GM12878 (cell line): ENCODE measurements around the gene MESD. TPM values are rescaled to one million over a fixed set of nuclear protein-coding genes. Genes with fewer than 3 reads are reported as not detected.

Experiments used
- ATAC-seq: fragments of 200-7000 bp; cut with Tn5 transposase; 3 replicates; pipeline ENCODE4 v1.9.1; 2020; ENCODE audit warnings: mild to moderate bottlenecking, moderate library complexity
- BruUV-seq: library from RNA; stranded (reverse); fragments of 400-500 nt; replicated peaks from 2 replicates; lab custom pipeline; 2021; lab: Mats Ljungman, UMichigan
- CTCF ChIA-PET: fragments of 300-600 bp; sonication (Branson Sonifier 250); formaldehyde crosslinking; extraction: SDS; loops from one replicate; lab custom pipeline; 2021; ENCODE audit warnings: inconsistent platforms; lab: Yijun Ruan, JAX
- POLR2A ChIA-PET: fragments of 350-600 bp; formaldehyde crosslinking; extraction: SDS; loops from one replicate; lab custom pipeline; 2021; ENCODE audit warnings: inconsistent platforms; lab: Charles Lee
- RAD21 ChIA-PET: fragments of 300-600 bp; sonication (Branson Sonifier 250); formaldehyde crosslinking; loops from one replicate; lab custom pipeline; 2023; ENCODE audit warnings: antibody characterized with exemption; ENCODE audit not compliant: unreplicated experiment; lab: Charles Lee
- SMC1A ChIA-PET: fragments of 300-600 bp; sonication (Branson Sonifier 250); formaldehyde crosslinking; loops from one replicate; lab custom pipeline; 2023; ENCODE audit not compliant: unreplicated experiment, uncharacterized antibody; lab: Charles Lee
- DNase-seq: peaks from one replicate; pipeline ENCODE4 v3.0.0-alpha.2; 2011; ENCODE audit warnings: low read depth, low spot score
- FAIRE-seq: peaks from 3 replicates; lab custom pipeline; 2011; peaks lifted over from hg19 to GRCh38; lab: Jason Lieb, UNC
- H2AFZ ChIP-seq: 2 replicates; pipeline ENCODE4 v1.6.0; 2011; ENCODE audit warnings: low read depth, low read length, control low read depth; ENCODE audit not compliant: control insufficient read depth
- H3K27ac ChIP-seq: 2 replicates; pipeline ENCODE4 v1.5.1; 2011; ENCODE audit warnings: control low read depth; ENCODE audit not compliant: control insufficient read depth, insufficient read depth
- H3K27me3 ChIP-seq, 2 experiments: replicated peaks in 1 of 2; 2 replicates each; pipeline versions ENCODE4 v1.6.0 to v1.6.1; 2011; ENCODE audit warnings: low read length in 1 of 2; ENCODE audit not compliant: control insufficient read depth in 2 of 2, insufficient read depth in 2 of 2
- H3K36me3 ChIP-seq, 2 experiments: 2 replicates each; pipeline ENCODE4 v1.5.1; 2011; ENCODE audit warnings: low read length in 1 of 2; ENCODE audit not compliant: control insufficient read depth in 2 of 2, insufficient read depth in 2 of 2
- H3K4me1 ChIP-seq: 2 replicates; pipeline ENCODE4 v1.6.1; 2011; ENCODE audit warnings: mild to moderate bottlenecking, low read length, moderate library complexity, mixed read lengths; ENCODE audit not compliant: control insufficient read depth, insufficient read depth
- H3K4me2 ChIP-seq: 2 replicates; pipeline ENCODE4 v1.6.0; 2011; ENCODE audit warnings: control low read depth; ENCODE audit not compliant: control insufficient read depth, insufficient read depth
- H3K4me3 ChIP-seq: fragments of 200-600 bp; sonication (generic); 2 replicates; pipeline ENCODE4 v1.5.1; 2016
- H3K79me2 ChIP-seq: 2 replicates; pipeline ENCODE4 v1.6.0; 2011; ENCODE audit warnings: low read length; ENCODE audit not compliant: control insufficient read depth, insufficient read depth
- H3K9ac ChIP-seq: 2 replicates; pipeline ENCODE4 v1.8.0; 2011; ENCODE audit warnings: low read length, control low read depth, mixed read lengths; ENCODE audit not compliant: control insufficient read depth, insufficient read depth
- H3K9me3 ChIP-seq: replicated peaks from 3 replicates; pipeline ENCODE4 v1.5.1; 2011; ENCODE audit warnings: mild to moderate bottlenecking, low read length; ENCODE audit not compliant: control insufficient read depth, insufficient read depth
- H4K20me1 ChIP-seq: 2 replicates; pipeline ENCODE4 v1.6.0; 2011; ENCODE audit not compliant: control insufficient read depth, insufficient read depth
- WGBS: methylation state at CpG from one replicate; pipeline ENCODE4 v1.1.6; 2016; ENCODE audit warnings: low lambda C conversion rate; ENCODE audit not compliant: insufficient replicate concordance, insufficient coverage; ENCODE audit errors: missing lambda C conversion rate; 5-methylcytosine and 5-hydroxymethylcytosine counted together
- in situ Hi-C: fragments of 300-500 bp; cut with MboI; formaldehyde crosslinking; loops from 9 replicates; pipeline ENCODE4 v1.14.3; 2018; ENCODE audit warnings: mixed read lengths
- intact Hi-C: fragments of 100-400 bp; cut with micrococcal nuclease; formaldehyde crosslinking; loops from one replicate; pipeline ENCODE4 v1.14.2; 2022; ENCODE audit not compliant: unreplicated experiment
- polyA plus RNA-seq, 11 experiments: library from polyadenylated mRNA; depleted of rRNA in 4 of 11; unstranded in 6 of 11; stranded (reverse) in 5 of 11; fragments of >200 nt; fragmentation: Nextera tagmentation in 4 of 11; fragmentation: Illumina TruSeq in 1 of 11; extraction: Ambion mirVana in 4 of 11; extraction: Trizol in 1 of 11; gene quantifications; 1 replicate in 1 of 11; 2 replicates in 10 of 11; pipeline versions ENCODE4 v1.2.1 to v1.2.3, GENCODE V29; 2011 to 2016; ENCODE audit warnings: inconsistent platforms in 2 of 11, missing spikeins in 2 of 11, low read depth in 1 of 11
- total RNA-seq, 4 experiments: library from RNA; depleted of rRNA in 3 of 4; stranded (reverse); fragments of >200 nt in 3 of 4; fragmentation: Illumina TruSeq in 1 of 4; extraction: Trizol in 1 of 4; gene quantifications; 2 replicates each; pipeline versions ENCODE4 v1.2.1 to v1.2.3, GENCODE V29; 2013 to 2021
- TF ChIP-seq, protein P1 (sequence below): fragments of 450-650 bp; IDR thresholded peaks from 2 replicates; pipeline ENCODE4 v1.6.1; 2018; ENCODE audit warnings: borderline replicate concordance, mild to moderate bottlenecking; ENCODE audit not compliant: partially characterized antibody

Gene MESD
- total and polyA plus RNA-seq, 10 of the 15 experiments (the other 5 are each of a cell fraction or from before 2014, with no cell fraction given) = 10.2 to 39.8 (median 20.9) TPM

DNA sequence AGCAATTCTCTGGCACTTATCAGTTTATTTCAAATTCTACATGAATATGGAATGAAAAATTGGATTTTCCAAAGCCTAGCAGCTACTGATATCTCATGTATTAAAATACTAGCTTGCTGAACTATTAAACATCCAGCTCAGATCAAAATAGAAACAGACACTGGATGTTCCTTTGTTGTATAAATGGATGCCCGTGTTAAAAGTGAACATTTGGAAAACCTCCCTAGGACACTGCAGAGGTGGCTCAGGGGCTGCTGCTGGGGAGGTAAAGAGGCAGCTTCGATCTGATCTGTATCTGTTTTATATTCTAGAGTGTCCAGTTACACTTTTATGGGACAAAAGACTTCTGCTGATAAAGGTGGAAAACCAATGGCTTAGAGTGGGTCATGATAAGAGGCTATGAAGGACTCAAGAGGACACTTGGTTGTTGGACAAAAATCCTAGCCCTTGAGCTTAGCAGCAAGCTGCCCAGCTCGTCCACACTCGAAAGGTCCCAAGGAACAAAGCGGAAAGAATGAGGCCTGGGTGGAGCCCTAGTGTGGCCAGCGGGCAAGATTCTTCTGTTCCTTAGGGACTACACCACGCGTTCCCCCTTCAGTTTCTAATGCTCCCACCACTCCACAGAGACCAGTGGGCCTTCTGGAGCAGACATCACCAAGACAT, 9.9 kb downstream of the MESD start:
- no peak overlapping the region for H3K4me3 ChIP-seq
- no peak for FAIRE-seq
- intact Hi-C loops = no loop called here

More for the DNA sequence above, 9.9 kb downstream of the MESD start:
- ChIA-PET CTCF (interaction anchor here (0.9 to 2.4 kb wide), 8 partner anchors 9 to 522 kb away, joined by 3 to 14 read pairs (median 3); no protein-coding TSS in a partner anchor), SMC1A (interaction anchor here (0.7 to 2.0 kb wide), 6 partner anchors 10 to 357 kb away, joined by 3 to 5 read pairs (median 4); no protein-coding TSS in a partner anchor), RAD21 (interaction anchor here (1.0 to 1.8 kb wide), 4 partner anchors 9 to 287 kb away, joined by 3 to 7 read pairs (median 4); no protein-coding TSS in a partner anchor), POLR2A (interaction anchor here (0.6 kb wide), 1 partner anchor 240 kb away, joined by 3 read pairs; no protein-coding TSS in a partner anchor)
- no TSS peak for BruUV-seq
- no peak overlapping the region for H3K4me2 ChIP-seq
- H3K27ac ChIP-seq = no peak overlapping the region
- no peaks in the 10 kb centered on the region for H3K27me3 ChIP-seq
- TF ChIP-seq, protein P1, sequence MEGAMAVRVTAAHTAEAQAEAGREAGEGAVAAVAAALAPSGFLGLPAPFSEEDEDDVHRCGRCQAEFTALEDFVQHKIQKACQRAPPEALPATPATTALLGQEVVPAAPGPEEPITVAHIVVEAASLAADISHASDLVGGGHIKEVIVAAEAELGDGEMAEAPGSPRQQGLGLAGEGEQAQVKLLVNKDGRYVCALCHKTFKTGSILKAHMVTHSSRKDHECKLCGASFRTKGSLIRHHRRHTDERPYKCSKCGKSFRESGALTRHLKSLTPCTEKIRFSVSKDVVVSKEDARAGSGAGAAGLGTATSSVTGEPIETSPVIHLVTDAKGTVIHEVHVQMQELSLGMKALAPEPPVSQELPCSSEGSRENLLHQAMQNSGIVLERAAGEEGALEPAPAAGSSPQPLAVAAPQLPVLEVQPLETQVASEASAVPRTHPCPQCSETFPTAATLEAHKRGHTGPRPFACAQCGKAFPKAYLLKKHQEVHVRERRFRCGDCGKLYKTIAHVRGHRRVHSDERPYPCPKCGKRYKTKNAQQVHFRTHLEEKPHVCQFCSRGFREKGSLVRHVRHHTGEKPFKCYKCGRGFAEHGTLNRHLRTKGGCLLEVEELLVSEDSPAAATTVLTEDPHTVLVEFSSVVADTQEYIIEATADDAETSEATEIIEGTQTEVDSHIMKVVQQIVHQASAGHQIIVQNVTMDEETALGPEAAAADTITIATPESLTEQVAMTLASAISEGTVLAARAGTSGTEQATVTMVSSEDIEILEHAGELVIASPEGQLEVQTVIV = no peak
- peaks cover 1 to 7% of the 10 kb centered on the region in 2 experiments; a peak in 3 of 4 replicates for H3K36me3 ChIP-seq
- H3K9ac ChIP-seq = no peak overlapping the region
- no peaks in the 10 kb centered on the region for H3K4me1 ChIP-seq
- in situ Hi-C loops = no loop called here
- whole genome bisulfite sequencing = over 99% methylated on average over 8 of the region's 8 CpGs
- H3K79me2 ChIP-seq = peaks cover 22% of the 10 kb centered on the region
- no peak overlapping the region for H2AFZ ChIP-seq
- DNase-seq (no peak), ATAC-seq (no peak)
- H4K20me1 ChIP-seq = no peaks in the 10 kb centered on the region
- no peaks in the 10 kb centered on the region for H3K9me3 ChIP-seq
